HepG2 (cell line): ENCODE data around the gene SPATA25. TPM values are rescaled to one million over a fixed set of nuclear protein-coding genes. Genes with fewer than 3 reads are reported as not detected.

Experiments
- ATF6 ChIP-seq: sonication (generic); formaldehyde crosslinking; conservative IDR thresholded peaks from 2 replicates; pipeline ENCODE4 v1.4.0; 2020; ENCODE audit warnings: missing genetic modification reagents
- ATF7-NPFF ChIP-seq: sonication (generic); formaldehyde crosslinking; IDR thresholded peaks from 2 replicates; pipeline ENCODE4 v1.8.1; 2023; ENCODE audit warnings: mild to moderate bottlenecking, low read depth, missing genetic modification reagents, moderate library complexity
- CREM ChIP-seq, 2 experiments: sonication (generic) in 1 of 2; formaldehyde crosslinking in 1 of 2; IDR thresholded peaks; 2 replicates each; pipeline versions ENCODE4 v1.4.0 to v1.6.1; 2016 to 2020; ENCODE audit warnings: antibody characterized with exemption in 1 of 2, mild to moderate bottlenecking in 1 of 2, missing genetic modification reagents in 1 of 2
- KDM3A ChIP-seq: IDR thresholded peaks from 2 replicates; pipeline ENCODE4 v1.6.1; 2018; ENCODE audit warnings: low read depth, missing compliant biosample characterization
- MTA1 ChIP-seq: sonication (generic); formaldehyde crosslinking; IDR thresholded peaks from 2 replicates; pipeline ENCODE4 v1.4.0; 2020; ENCODE audit warnings: missing genetic modification reagents, mild to moderate bottlenecking, borderline replicate concordance
- MXD1 ChIP-seq: sonication (generic); formaldehyde crosslinking; IDR thresholded peaks from 2 replicates; pipeline ENCODE4 v1.4.0; 2020; ENCODE audit warnings: mild to moderate bottlenecking, missing genetic modification reagents
- NR3C1 ChIP-seq: sonication (generic); formaldehyde crosslinking; IDR thresholded peaks from 2 replicates; pipeline ENCODE4 v1.4.0; 2020; ENCODE audit warnings: missing genetic modification reagents
- PRDM15 ChIP-seq: sonication (generic); formaldehyde crosslinking; IDR thresholded peaks from 2 replicates; pipeline ENCODE4 v1.4.0; 2020; ENCODE audit warnings: missing genetic modification reagents
- RNF2 ChIP-seq: fragments of 450-650 bp; conservative IDR thresholded peaks from 2 replicates; pipeline ENCODE4 v1.6.1; 2016; ENCODE audit warnings: low read depth
- SMAD1 ChIP-seq: sonication (generic); formaldehyde crosslinking; IDR thresholded peaks from 2 replicates; pipeline ENCODE4 v1.4.0; 2020; ENCODE audit warnings: missing genetic modification reagents, low read depth, mild to moderate bottlenecking, borderline replicate concordance
- SP4 ChIP-seq: sonication (generic); formaldehyde crosslinking; IDR thresholded peaks from 2 replicates; pipeline ENCODE4 v1.8.1; 2023; ENCODE audit warnings: mild to moderate bottlenecking, missing genetic modification reagents
- TBX3 ChIP-seq: fragments of 450-650 bp; IDR thresholded peaks from 2 replicates; pipeline ENCODE4 v1.6.1; 2017; ENCODE audit warnings: antibody characterized with exemption, mild to moderate bottlenecking, inconsistent platforms, borderline replicate concordance
- THAP11 ChIP-seq: IDR thresholded peaks from 2 replicates; pipeline ENCODE4 v1.6.1; 2016; ENCODE audit warnings: missing biosample characterization, missing genetic modification reagents
- ZBTB38 ChIP-seq: sonication (generic); formaldehyde crosslinking; IDR thresholded peaks from 2 replicates; pipeline ENCODE4 v1.5.1; 2020; ENCODE audit warnings: mild to moderate bottlenecking, missing genetic modification reagents
- ZBTB7A ChIP-seq: sonication (generic); formaldehyde crosslinking; IDR thresholded peaks from 2 replicates; pipeline ENCODE4 v1.8.0; 2022; ENCODE audit warnings: mild to moderate bottlenecking, missing genetic modification reagents
- ZNF101 ChIP-seq: sonication (generic); formaldehyde crosslinking; IDR thresholded peaks from 2 replicates; pipeline ENCODE4 v1.4.0; 2020; ENCODE audit warnings: mild to moderate bottlenecking, low read depth, missing genetic modification reagents, borderline replicate concordance
- ZNF264 ChIP-seq: sonication (generic); formaldehyde crosslinking; IDR thresholded peaks from 2 replicates; pipeline ENCODE4 v1.4.0; 2020; ENCODE audit warnings: missing genetic modification reagents
- ZNF687 ChIP-seq: sonication (generic); formaldehyde crosslinking; IDR thresholded peaks from 2 replicates; pipeline ENCODE4 v1.5.1; 2020; ENCODE audit warnings: mild to moderate bottlenecking, missing genetic modification reagents, moderate library complexity
- polyA plus RNA-seq, 8 experiments: library from polyadenylated mRNA; depleted of rRNA in 3 of 8; stranded (reverse) in 7 of 8; unstranded in 1 of 8; fragments of >200 nt; fragmentation: Illumina TruSeq in 4 of 8; extraction: Trizol in 4 of 8; gene quantifications; 2 replicates each; pipeline versions ENCODE4 v1.2.1 to v1.2.3, GENCODE V29; 2011 to 2016; ENCODE audit warnings: low read depth in 4 of 8, missing spikeins in 1 of 8, mixed read lengths in 1 of 8; ENCODE audit not compliant: insufficient read depth in 1 of 8
- total RNA-seq, 5 experiments: library from RNA; depleted of rRNA; stranded (reverse); fragments of >200 nt; fragmentation: Illumina TruSeq; extraction: Trizol; gene quantifications; 2 replicates each; pipeline ENCODE4 v1.2.3, GENCODE V29; 2016; ENCODE audit warnings: low read depth in 1 of 5

Gene SPATA25
- total and polyA plus RNA-seq, 2 of the 13 experiments (the other 11 are each of a cell fraction or from before 2014, with no cell fraction given), result 4.8 to 7.6 TPM

- TF ChIP-seq SP4 (CRISPR knock-in tag), result peak; percentile 100
- peak; percentile 91 for TF ChIP-seq KDM3A (CRISPR knock-in tag)
- TF ChIP-seq ZBTB38 (CRISPR knock-in tag), result peak; percentile 87
- no peak for TF ChIP-seq ATF6 (CRISPR knock-in tag)
- 0 out of 2 replicates have a peak, but pooled peaks have one; percentile 44 for TF ChIP-seq ZBTB7A (CRISPR knock-in tag)
- peak; percentile 86 for TF ChIP-seq MXD1 (CRISPR knock-in tag)
- no peak for TF ChIP-seq TBX3
- TF ChIP-seq THAP11, result peak; percentile 89
- TF ChIP-seq ZNF101 (CRISPR knock-in tag), result 0 out of 2 replicates have a peak, but pooled peaks have one; percentile 18
- no peak for TF ChIP-seq ZNF264 (CRISPR knock-in tag)
- no peak; the same call in none of the 2 replicates for TF ChIP-seq CREM (IDR thresholded peaks at IDR 0.05)
- TF ChIP-seq CREM (CRISPR knock-in tag; IDR thresholded peaks at IDR 0.05), result no peak
- TF ChIP-seq NR3C1 (CRISPR knock-in tag), result no peak; the same call in 1 of the 2 replicates
- peak; percentile 36; the same call in 1 of the 2 replicates for TF ChIP-seq PRDM15 (CRISPR knock-in tag)
- peak; percentile 92 for TF ChIP-seq ZNF687 (CRISPR knock-in tag)
- no peak for TF ChIP-seq RNF2
- TF ChIP-seq SMAD1, result peak; percentile 96; the same call in 1 of the 2 replicates
- peak; percentile 93 for TF ChIP-seq ATF7-NPFF
- peak; percentile 75; the same call in 1 of the 2 replicates for TF ChIP-seq MTA1 (CRISPR knock-in tag)
Measured at GRCh38 chr20:45934586-45935415, 47.4 kb upstream of the SPATA25 start, which contains the start of gene PCIF1 (continued).
